Peyer's patch (tissue), 4 donors: ENCODE measurements around the gene ME2.

Experiments
- CTCF ChIP-seq, 6 experiments: fragments of 450-650 bp in 4 of 6; fragments of 200-600 bp in 2 of 6; sonication (generic) in 1 of 6; IDR thresholded peaks; one replicate each; pipeline ENCODE4 v1.5.1; 2017 to 2019; ENCODE audit warnings: antibody characterized with exemption in 6 of 6, mild to moderate bottlenecking in 3 of 6, moderate library complexity in 1 of 6
- POLR2A ChIP-seq, 2 donors: fragments of 450-650 bp; IDR thresholded peaks; one replicate each; pipeline ENCODE4 v1.5.1; 2017; ENCODE audit warnings: antibody characterized with exemption in 2 of 2, mild to moderate bottlenecking in 2 of 2, moderate library complexity in 2 of 2

- TF ChIP-seq CTCF (IDR thresholded peaks at IDR 0.05) (no peak), POLR2A (IDR thresholded peaks at IDR 0.05) (no peak)
Observed at GRCh38 chr18:50839996-50840395, 38.9 kb upstream of the ME2 start.
